ENCODE measurements around the gene CCT6B.
"Not testable (repeated sequence)": the region's sequence is repeated elsewhere in the genome, so short reads cannot be mapped to it uniquely, and the experiment has no call there.

DNA sequence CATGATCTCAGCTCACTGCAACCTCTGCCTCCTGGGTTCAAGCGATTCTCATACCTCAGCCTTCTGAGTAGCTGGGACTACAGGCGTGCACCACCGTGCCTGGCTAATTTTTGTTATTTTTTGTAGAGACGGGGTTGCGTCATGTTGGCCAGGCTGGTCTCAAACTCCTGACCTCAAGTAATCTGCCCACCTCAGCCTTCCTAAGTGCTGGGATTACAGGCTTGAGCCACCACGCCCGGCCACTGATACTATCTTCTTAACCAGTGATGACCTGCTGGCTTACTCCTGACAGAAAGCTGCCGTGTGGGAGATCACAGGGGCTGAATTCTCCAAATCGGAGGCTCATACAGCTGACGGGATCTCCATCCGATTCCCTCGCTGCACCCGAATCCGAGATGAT, 39.7 kb upstream of the CCT6B start:
- not testable (repeated sequence) for TF ChIP-seq POLR2AphosphoS5 (IDR thresholded peaks at IDR 0.05; ENCODE audit: borderline replicate concordance, low read depth, low read length); EZH2 (IDR thresholded peaks at IDR 0.05)

Measured in SK-N-MC (cell line).